NCI-H226 (cell line): Measurements from ENCODE around the gene PTPRCAP.
A peak's percentile ranks its signal among the peaks of the same experiment; 100 is the strongest.
"Not testable (repeated sequence)": the region's sequence is repeated elsewhere in the genome, so short reads cannot be mapped to it uniquely, and the experiment has no call there.

Experiments
- DNase-seq: peaks from one replicate; pipeline ENCODE4 v3.0.0-alpha.2; 2015

PTPRCAP gene

GRCh38 chr11:67437082-67437808 lies at the start of gene PTPRCAP:
PTPRCAP (minus strand) TSS chr11:67437682; CDS start chr11:67437619, 63 bp downstream.
- no peak for DNase-seq

GRCh38 chr11:67486481-67487195 lies 49.2 kb upstream of the PTPRCAP start:
- no peak for DNase-seq

GRCh38 chr11:67485873-67486361 lies 48.4 kb upstream of the PTPRCAP start:
- not testable (repeated sequence) for DNase-seq

- DNase-seq, result no peak
Observed at GRCh38 chr11:67484847-67485311, 47.4 kb upstream of the PTPRCAP start.

GRCh38 chr11:67483831-67484665 lies 46.6 kb upstream of the PTPRCAP start:
- no peak for DNase-seq

GRCh38 chr11:67482827-67483798 lies 45.6 kb upstream of the PTPRCAP start, which contains the start of gene AIP:
AIP (plus strand) TSS chr11:67483026; CDS start chr11:67483159, 133 bp downstream.
- DNase-seq, result peak; percentile 97

GRCh38 chr11:67482275-67482826 lies 44.9 kb upstream of the PTPRCAP start:
- no peak for DNase-seq

- DNase-seq, result not testable (repeated sequence)
Observed at GRCh38 chr11:67477344-67478050, 40.0 kb upstream of the PTPRCAP start.

- DNase-seq, result not testable (repeated sequence)
Observed at GRCh38 chr11:67476692-67477091, 39.2 kb upstream of the PTPRCAP start.

- no peak for DNase-seq
Observed at GRCh38 chr11:67472882-67473281, 35.4 kb upstream of the PTPRCAP start.

GRCh38 chr11:67470337-67471002 lies 33.0 kb upstream of the PTPRCAP start:
- DNase-seq, result no peak

- DNase-seq, result no peak
Observed at GRCh38 chr11:67469508-67469811, 32.0 kb upstream of the PTPRCAP start.

GRCh38 chr11:67468759-67469507 lies 31.5 kb upstream of the PTPRCAP start, which contains the start of gene TMEM134:
TMEM134 (minus strand) TSS chr11:67469251; CDS start chr11:67469192, 59 bp downstream.
- DNase-seq, result peak; percentile 75

GRCh38 chr11:67468456-67468758 lies 30.9 kb upstream of the PTPRCAP start:
- DNase-seq, result no peak

GRCh38 chr11:67468056-67468455 lies 30.6 kb upstream of the PTPRCAP start:
- no peak for DNase-seq

GRCh38 chr11:67466962-67467771 lies 29.7 kb upstream of the PTPRCAP start:
- no peak for DNase-seq

- DNase-seq, result no peak
Observed at GRCh38 chr11:67466367-67466766, 28.9 kb upstream of the PTPRCAP start.

GRCh38 chr11:67465530-67465929 lies 28.0 kb upstream of the PTPRCAP start:
- DNase-seq, result peak; percentile 62

GRCh38 chr11:67465189-67465510 lies 27.7 kb upstream of the PTPRCAP start:
- peak; percentile 27 for DNase-seq
